HEK293 (cell line): ENCODE measurements around the gene CDC42SE2.

Source experiments
- CTCF ChIA-PET: fragments of 350-600 bp; formaldehyde crosslinking; extraction: SDS; loops from one replicate; lab custom pipeline; 2021; ENCODE audit warnings: antibody characterized with exemption; lab: Yijun Ruan, JAX
- POLR2A ChIA-PET: fragments of 300-600 bp; formaldehyde crosslinking; extraction: SDS; loops from one replicate; lab custom pipeline; 2020; ENCODE audit warnings: antibody characterized with exemption, inconsistent platforms; lab: Yijun Ruan, JAX
- H3K27ac ChIP-seq: fragments of 200-500 bp; sonication (Bioruptor generic); 2 replicates; pipeline ENCODE4 v1.5.1; 2014; ENCODE audit warnings: low read depth, low read length, control low read depth, inconsistent platforms; ENCODE audit errors: extremely low read depth
- H3K36me3 ChIP-seq, 2 experiments: fragments of 200-500 bp in 1 of 2; sonication (Bioruptor generic) in 1 of 2; 1 replicate in 1 of 2; 2 replicates in 1 of 2; pipeline ENCODE4 v1.5.1; 2014 to 2017; ENCODE audit warnings: inconsistent platforms in 2 of 2, low read length in 2 of 2; ENCODE audit not compliant: control insufficient read depth in 2 of 2, insufficient read depth in 1 of 2
- H3K4me1 ChIP-seq: fragments of 200-500 bp; sonication (Bioruptor generic); 2 replicates; pipeline ENCODE4 v1.5.1; 2014; ENCODE audit warnings: mild to moderate bottlenecking, low read length, inconsistent platforms; ENCODE audit not compliant: control insufficient read depth, insufficient read depth
- H3K4me3 ChIP-seq: 2 replicates; pipeline ENCODE4 v1.5.1; 2011; ENCODE audit warnings: low read depth, mild to moderate bottlenecking, control low read depth, low read length, moderate library complexity
- H3K9me3 ChIP-seq: fragments of 200-500 bp; sonication (Bioruptor generic); 2 replicates; pipeline ENCODE4 v1.5.1; 2014; ENCODE audit warnings: low read depth, low read length, inconsistent platforms; ENCODE audit not compliant: control insufficient read depth, insufficient read depth
- PBX3 ChIP-seq: sonication (generic); formaldehyde crosslinking; IDR thresholded peaks from 2 replicates; pipeline ENCODE4 v1.8.1; 2022; ENCODE audit warnings: mild to moderate bottlenecking, moderate library complexity, missing genetic modification reagents
- PRDM10 ChIP-seq: fragments of 450-650 bp; formaldehyde crosslinking; IDR thresholded peaks from 2 replicates; pipeline ENCODE4 v1.5.1; 2016; ENCODE audit warnings: missing biosample characterization, missing genetic modification characterization
- TSHZ1 ChIP-seq: fragments of 450-650 bp; formaldehyde crosslinking; IDR thresholded peaks from 2 replicates; pipeline ENCODE4 v1.5.1; 2016; ENCODE audit warnings: missing biosample characterization, missing genetic modification characterization, borderline replicate concordance
- ZNF48 ChIP-seq: fragments of 450-650 bp; formaldehyde crosslinking; IDR thresholded peaks from 2 replicates; pipeline ENCODE4 v1.5.1; 2016; ENCODE audit warnings: missing biosample characterization, missing genetic modification characterization
- ZNF585B ChIP-seq: fragments of 450-650 bp; formaldehyde crosslinking; IDR thresholded peaks from 2 replicates; pipeline ENCODE4 v1.5.1; 2016; ENCODE audit warnings: missing biosample characterization, missing genetic modification characterization
- ZNF692 ChIP-seq: fragments of 450-650 bp; formaldehyde crosslinking; IDR thresholded peaks from 2 replicates; pipeline ENCODE4 v1.5.1; 2016; ENCODE audit warnings: missing biosample characterization, missing genetic modification characterization
- ZNF76 ChIP-seq: fragments of 450-650 bp; formaldehyde crosslinking; IDR thresholded peaks from 2 replicates; pipeline ENCODE4; 2016; ENCODE audit warnings: low read depth, missing biosample characterization, missing genetic modification characterization, borderline replicate concordance
- TF ChIP-seq, protein P1 (sequence below): fragments of 450-650 bp; formaldehyde crosslinking; IDR thresholded peaks from 2 replicates; pipeline ENCODE4 v1.5.0; 2017; ENCODE audit warnings: missing biosample characterization, missing genetic modification characterization, borderline replicate concordance

CDC42SE2 gene

DNA sequence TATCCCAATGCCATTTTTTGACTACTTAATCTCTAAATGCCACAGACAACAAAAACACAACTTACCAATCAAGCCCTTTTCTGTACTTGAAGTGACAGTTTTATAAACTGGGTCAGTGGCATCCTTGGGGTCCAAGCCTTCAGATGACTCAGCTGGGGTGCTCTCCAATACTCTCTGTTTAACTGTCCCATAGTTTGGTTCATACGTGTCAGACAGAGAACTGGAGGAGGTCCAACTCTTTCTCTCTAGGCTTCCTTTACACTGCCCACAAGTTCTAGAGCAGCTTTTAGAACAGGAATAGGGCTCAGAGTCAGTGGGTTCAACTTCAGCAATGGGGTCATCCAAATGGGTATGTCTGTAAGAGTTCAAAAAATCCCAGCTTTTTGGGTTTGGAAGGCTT, 166.9 kb downstream of the CDC42SE2 start (continued):
- no peak for TF ChIP-seq PBX3

- TF ChIP-seq ZNF48 (no peak), ZNF692 (no peak), ZNF76 (tag by site-specific recombination) (no peak), TSHZ1 (no peak), PRDM10 (tag by site-specific recombination) (no peak)
- Histone ChIP-seq H3K36me3 (peaks cover 20 to 75% of the 10 kb centered on the region in 2 experiments), H3K27ac (no peak overlapping the region), H3K4me3 (no peak overlapping the region), H3K9me3 (no peaks in the 10 kb centered on the region), H3K4me1 (no peaks in the 10 kb centered on the region)
- POLR2A ChIA-PET: no interaction called here
- CTCF ChIA-PET: interaction anchor here (1.4 kb wide), 1 partner anchor 9 kb away, joined by 5 read pairs; no protein-coding TSS in a partner anchor
Observed at GRCh38 chr5:131431794-131432193, 167.9 kb downstream of the CDC42SE2 start.

DNA sequence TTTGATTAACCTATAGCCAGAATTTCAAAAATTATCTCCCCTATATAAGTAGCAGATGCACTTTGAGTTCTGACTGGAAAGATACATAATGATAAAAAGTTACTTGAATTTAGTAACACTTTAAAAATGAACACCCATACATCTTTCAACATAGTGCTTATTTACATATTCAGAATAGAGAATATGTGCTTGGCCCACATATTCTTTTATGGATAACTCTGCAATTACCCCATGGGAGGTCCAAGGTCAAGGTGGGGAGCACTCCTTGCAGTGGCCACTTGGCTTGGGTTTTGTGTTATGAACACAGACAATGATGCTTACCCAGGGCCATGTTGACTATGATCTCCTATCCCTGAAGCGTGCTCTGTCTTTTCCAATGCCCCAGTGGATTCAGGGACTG, 169.3 kb downstream of the CDC42SE2 start:
- ChIA-PET POLR2A (no interaction called here), CTCF (no interaction called here)
- H3K27ac ChIP-seq: no peak overlapping the region
- TF ChIP-seq, protein P1, sequence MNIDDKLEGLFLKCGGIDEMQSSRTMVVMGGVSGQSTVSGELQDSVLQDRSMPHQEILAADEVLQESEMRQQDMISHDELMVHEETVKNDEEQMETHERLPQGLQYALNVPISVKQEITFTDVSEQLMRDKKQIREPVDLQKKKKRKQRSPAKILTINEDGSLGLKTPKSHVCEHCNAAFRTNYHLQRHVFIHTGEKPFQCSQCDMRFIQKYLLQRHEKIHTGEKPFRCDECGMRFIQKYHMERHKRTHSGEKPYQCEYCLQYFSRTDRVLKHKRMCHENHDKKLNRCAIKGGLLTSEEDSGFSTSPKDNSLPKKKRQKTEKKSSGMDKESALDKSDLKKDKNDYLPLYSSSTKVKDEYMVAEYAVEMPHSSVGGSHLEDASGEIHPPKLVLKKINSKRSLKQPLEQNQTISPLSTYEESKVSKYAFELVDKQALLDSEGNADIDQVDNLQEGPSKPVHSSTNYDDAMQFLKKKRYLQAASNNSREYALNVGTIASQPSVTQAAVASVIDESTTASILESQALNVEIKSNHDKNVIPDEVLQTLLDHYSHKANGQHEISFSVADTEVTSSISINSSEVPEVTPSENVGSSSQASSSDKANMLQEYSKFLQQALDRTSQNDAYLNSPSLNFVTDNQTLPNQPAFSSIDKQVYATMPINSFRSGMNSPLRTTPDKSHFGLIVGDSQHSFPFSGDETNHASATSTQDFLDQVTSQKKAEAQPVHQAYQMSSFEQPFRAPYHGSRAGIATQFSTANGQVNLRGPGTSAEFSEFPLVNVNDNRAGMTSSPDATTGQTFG (tag by site-specific recombination): no peak
- TF ChIP-seq ZNF585B: no peak
- no peak overlapping the region for H3K4me3 ChIP-seq
- no peaks in the 10 kb centered on the region for H3K9me3 ChIP-seq
- H3K36me3 ChIP-seq: peaks cover 26 to 73% of the 10 kb centered on the region in 2 experiments
- no peaks in the 10 kb centered on the region for H3K4me1 ChIP-seq
